HuH-7.5 (cell line): Measurements from ENCODE around the gene NPC1L1.
"Not testable (repeated sequence)": the region's sequence is repeated elsewhere in the genome, so short reads cannot be mapped to it uniquely, and the experiment has no call there.

Experiments
- DNase-seq: peaks from one replicate; pipeline ENCODE4 v3.0.0; 2011; ENCODE audit warnings: low spot score

The NPC1L1 gene

DNA sequence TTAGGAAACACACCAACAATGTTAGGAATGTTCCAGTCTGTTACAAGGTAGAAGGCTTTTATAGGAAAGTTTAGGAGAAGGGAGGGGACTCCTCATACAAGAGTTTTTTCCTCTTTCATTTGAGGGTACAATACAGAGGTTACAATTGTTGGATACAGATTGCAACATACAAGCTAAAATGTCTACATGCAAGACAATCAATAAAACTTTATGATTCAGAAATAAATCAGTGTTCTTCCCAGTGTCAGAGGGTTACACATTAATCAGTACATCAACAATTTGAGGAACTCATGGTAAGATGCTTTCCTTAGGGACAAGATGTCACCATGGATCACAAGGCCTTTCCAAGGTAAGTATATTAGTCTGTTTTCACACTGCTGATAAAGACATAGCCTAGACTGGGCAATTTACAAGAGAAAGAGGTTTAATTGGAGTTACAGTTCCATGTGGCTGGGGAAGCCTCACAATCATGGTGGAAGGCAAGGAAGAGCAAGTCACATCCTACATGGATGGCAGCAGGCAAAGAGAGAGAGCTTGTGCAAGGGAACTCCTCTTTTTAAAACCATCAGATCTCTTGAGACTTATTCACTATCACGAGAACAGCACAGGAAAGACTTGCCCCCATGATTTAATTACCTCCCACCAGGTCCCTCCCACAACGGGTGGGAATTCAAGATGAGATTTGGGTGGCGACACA, 34.4 kb downstream of the NPC1L1 start:
- not testable (repeated sequence) for DNase-seq

DNA sequence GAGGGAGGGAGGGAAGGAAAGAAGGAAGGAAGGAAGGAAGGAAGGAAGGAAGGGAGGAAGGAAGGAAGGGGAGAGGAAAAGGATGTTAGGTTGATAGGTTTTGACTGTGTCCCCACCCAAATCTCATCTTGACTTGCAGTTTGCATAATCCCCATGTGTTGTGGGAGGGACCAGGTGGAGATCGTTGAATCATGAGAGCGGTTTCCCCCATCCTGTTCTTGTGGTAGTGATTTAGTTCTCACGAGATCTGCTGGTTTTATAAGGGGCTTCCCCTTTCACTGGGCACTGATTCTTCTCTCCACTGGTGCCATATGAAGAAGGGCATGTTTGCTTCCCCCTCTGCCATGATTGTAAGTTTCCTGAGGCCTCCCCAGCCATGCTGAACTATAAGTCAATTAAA, 35.5 kb downstream of the NPC1L1 start:
- no peak for DNase-seq

DNA sequence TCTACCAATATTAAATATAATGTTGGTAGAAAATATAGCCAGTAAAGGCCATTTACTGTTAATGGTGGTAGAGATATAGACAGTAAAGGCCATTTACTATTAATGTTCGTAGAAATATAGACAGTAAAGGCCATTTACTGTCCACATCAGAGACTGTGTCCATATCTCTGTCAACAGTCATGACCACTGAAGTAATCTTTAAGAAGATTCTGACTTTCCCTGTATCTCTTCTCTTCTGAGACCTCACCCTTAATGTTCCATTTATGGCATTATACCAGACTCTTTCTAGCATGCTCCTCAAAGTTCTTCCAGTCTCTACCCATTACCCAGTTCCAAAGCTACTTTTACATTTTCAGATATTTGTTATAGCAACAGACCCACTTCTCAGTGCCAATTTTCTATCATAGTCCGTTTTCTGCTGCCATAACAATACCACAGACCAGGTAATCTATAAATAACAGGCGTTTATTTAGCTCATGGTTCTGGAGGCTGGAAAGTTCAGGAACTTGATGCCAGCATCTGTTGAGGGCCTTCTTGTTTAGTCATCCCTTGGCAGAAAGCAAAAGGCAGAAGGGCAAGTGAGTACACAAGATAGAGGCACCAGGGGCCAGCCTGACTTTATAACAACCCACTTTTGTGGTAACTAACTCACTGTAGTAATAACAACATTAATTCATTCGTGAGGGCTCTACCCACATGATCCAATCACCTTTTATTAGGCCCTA, 42.7 kb downstream of the NPC1L1 start:
- no peak for DNase-seq

GRCh38 chr7:44497155-44498027, 43.7 kb downstream of the NPC1L1 start:
- DNase-seq, result no peak

GRCh38 chr7:44496385-44496784, 44.7 kb downstream of the NPC1L1 start:
- DNase-seq, result no peak

DNA sequence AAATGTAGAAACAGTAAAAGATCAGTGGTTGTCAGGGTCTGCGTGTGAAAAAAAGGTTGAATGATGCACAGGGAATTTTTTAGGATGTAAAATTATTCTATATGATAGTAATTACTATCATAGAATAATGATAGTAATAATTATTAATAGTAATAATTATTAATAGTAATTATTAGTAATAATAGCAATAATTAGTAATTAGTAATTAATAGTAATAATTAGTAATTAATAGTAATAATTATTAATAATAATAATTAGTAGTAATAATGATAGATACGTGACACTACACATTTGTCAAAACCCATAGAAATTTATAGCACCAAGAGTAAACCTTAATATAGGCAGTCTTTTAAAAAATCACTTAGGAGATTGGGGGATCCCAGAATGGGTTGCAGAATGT, 46.2 kb downstream of the NPC1L1 start:
- no peak for DNase-seq

GRCh38 chr7:44491229-44491628, 49.9 kb downstream of the NPC1L1 start:
- DNase-seq, result no peak

DNA sequence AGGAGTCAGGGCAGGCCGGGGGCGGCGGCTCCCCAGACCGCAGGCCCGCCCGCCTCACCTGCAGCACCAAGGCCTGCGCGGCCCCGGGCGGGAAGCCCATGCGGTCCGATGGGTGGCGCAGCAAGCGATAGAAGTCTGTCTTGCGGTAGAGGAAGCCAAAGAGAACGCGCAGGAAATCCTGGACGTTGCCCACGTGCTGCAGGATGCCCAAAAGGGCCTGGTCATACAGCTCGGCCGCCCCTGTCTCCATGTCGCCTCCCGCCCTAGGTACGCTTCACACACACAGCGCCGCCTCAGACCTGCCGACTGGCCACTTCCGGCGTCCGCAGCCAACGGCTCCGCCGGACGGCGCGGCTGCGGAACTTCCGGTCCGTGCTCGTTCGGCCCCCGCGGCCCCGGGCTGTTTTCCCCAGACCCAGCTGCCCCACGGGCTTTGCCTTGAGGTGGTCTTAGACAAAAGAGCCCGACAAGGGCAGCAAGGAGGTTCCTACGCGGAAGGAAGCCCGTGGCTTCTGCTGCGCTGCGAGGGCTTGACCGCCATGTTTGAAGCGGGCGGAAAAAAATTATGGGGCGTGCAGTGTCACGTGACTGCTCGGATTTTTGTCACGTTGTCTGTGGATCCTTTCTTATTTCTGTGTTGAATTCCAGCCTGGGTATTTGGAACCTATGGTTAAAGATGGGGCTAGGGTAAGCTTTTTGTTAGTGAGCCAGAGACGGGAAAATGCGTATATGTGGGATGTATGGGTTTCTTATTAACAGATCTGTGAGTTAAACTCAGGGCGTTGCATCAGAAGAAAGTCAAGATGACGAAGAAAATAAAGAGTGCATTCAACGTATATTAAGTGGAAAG, 50.6 kb downstream of the NPC1L1 start, which contains the start of gene NUDCD3:
TSS of gene NUDCD3 (minus strand) at position 308 of the 850 bp plus-strand sequence. CDS start at position 250, 58 bp downstream.
- peak; percentile 82 for DNase-seq

GRCh38 chr7:44489955-44490350, 51.2 kb downstream of the NPC1L1 start:
- DNase-seq, result no peak

DNA sequence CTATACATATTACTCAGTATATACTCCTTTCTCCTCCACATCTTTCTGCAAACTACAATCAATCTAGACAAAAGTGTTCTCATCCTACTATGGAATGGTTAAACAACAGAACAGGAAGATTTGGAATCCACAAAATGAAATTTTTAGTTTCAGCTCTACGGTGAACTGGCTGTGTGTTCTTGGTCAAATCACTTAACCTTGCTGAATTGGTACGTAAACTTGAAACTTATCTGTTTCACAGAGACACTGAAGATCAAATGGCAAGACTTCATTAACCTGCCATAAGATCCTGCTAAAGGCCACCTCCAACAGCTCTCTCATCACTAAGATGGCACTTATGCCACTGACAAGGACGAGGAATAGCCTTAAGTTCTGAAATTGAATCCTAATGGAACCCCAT, 52.2 kb downstream of the NPC1L1 start:
- DNase-seq, result no peak

DNA sequence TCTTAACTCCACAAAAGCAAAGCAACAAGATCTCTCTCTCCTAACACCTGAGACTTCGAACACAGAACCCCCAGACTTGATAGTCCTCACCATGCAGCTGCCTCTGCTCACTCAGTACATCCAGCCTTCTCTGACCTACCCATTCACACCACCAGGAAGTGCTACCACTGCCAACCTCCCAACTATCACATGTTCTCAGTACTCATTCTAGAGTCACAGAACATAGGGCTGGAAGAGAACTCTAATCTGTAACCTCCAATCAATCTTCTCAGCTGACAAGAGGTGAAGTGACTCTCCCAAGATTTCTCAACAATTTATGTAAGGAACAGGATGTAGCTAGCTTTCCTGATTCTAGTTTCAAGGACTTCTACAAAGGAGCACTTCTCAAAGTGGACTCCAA, 54.4 kb downstream of the NPC1L1 start:
- no peak for DNase-seq

GRCh38 chr7:44486001-44486400, 55.1 kb downstream of the NPC1L1 start:
- no peak for DNase-seq

- DNase-seq, result no peak
These were observed 56.4 kb downstream of the NPC1L1 start for GRCh38 chr7:44484482-44485313.

- no peak for DNase-seq
These were observed 58.3 kb downstream of the NPC1L1 start for GRCh38 chr7:44482502-44483485.

- no peak for DNase-seq
These were observed 63.2 kb downstream of the NPC1L1 start for GRCh38 chr7:44477938-44478337.

DNA sequence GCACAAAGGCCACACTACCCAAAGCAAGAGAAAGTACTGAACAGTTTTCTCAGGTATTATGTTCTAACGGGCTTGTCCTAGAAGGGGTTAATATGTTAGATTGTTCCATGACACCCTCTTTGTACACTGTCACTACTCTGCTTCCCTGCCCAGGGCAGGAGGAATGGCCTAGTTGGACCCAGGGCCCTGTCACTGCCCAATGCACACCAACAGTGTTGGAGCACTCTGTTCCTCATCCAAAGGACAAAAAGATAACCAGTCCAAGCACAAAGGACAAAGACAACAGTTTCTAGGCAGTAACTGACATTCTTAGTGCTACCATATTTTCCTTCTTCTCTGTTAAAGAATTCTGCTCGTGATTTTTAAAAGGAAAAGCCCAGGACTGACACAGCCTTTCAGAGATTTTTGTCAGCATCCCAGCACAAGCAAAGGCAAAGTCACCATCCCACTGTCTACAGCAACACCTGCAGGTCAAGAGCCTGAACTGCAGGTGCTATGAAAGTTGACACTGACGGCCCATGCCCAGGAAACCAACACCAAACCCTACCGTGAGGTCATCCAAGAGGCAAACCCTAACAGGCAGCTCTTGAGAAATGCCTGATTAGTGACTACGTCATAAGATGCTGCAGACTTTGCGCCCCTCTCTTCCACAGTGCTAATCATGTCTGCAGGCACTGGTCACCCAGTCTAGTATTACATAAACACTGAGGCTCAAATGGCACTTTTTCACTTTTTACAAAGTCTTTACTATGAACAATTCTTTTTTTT, 63.9 kb downstream of the NPC1L1 start:
- peak; percentile 54 for DNase-seq

DNA sequence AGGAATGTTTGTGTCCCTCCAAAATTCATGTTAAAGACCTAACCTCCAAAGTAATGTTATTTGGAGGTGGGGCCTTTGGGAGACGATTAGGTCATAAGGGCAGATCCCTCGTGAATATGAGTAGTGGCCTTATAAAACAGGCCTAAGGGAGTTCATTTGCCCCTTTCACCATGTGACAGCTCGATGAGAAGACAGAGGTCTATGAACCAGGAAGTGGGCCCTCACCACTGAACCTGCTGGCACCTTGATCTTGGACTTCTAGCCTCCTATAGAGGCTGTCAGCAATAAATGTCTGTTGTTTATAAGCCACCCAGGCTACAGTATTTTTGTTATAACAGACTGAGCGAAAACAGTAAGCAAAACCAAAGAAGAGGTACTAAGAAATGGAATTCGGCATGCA, 64.8 kb downstream of the NPC1L1 start:
- DNase-seq, result no peak

GRCh38 chr7:44473295-44473694, 67.8 kb downstream of the NPC1L1 start:
- DNase-seq, result peak; percentile 48

DNA sequence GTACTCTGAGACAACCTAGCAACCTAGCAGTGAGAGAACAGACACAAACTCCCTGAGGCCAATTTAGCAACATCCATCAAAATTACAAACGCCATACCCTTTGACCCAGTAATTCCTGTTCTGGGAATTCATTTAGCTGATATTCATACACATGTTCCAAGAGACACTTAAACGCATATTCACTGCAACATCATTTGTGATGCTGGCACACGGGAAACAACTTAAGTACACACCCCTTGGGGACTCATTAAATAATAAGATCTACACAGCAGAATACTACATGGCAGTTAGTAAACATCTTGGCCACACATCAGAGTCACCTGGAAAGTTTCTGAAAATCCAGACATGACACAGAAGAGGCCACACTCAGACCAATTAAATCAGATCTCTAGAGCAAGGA, 68.3 kb downstream of the NPC1L1 start:
- DNase-seq, result no peak
